ENCODE measurements around the gene CHRNA4.

CHRNA4 gene

DNA sequence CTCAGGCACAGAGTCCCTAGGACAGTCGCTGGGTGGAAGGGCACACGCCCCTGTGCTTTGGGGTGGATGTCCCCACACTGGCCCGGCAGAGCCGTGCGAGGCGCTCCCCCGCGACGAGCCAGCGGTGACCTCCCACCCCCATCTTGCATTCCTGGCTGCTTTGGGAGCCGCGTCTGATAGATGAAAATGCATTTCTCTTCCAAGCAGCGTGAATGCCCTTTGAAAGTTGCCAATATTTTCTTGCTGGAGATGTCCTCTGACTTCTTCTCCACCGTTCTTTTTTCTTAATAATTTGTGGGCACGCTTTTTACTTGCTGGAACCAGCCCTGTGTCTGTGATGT, 38.2 kb downstream of the CHRNA4 start:
- H3K27ac Mint-ChIP-seq = no peak overlapping the region

DNA sequence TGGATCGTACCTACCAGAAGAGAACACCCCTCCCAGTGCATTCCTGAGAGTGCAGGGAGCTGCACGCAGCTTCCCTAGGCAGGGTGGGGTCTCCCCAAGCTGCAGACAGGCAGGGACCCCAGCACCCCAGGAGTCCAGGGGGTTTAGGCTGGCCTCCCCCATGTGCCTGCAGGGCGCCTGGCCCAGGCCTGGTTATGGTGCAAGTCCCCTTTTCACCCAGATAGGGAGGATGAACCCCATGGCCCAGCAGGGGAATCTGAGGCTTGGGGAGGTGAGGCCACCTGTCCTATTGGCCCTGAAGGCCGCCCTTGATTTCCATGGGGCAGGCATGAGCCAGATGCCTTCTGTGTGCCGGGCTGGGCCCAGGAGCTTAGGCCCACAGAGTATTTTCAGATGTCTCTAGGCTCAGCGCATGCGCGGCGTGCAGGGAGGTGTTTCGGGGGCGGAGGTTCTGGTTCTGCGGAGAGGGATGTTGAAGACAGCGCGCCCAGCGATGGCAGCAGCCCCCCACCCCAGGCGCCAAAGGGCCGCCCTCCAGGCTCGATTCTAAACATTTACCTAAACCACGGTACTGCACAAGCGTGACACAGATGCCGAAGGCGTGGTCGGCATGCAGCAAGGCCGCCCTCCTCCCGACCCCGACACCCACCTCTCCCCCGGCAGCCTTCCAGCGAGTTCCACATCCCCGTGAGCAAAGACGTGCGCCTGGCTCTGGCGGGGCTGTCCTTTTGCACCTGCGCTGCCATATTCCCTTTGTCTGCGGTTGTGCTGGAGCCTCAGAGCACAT, 38.8 kb downstream of the CHRNA4 start:
- no peak overlapping the region for H3K4me3 Mint-ChIP-seq
- H3K27ac Mint-ChIP-seq = no peak overlapping the region
- peaks cover 2% of the 10 kb centered on the region for H3K27me3 Mint-ChIP-seq
- H3K4me1 Mint-ChIP-seq (ENCODE audit: low read depth) = no peaks in the 10 kb centered on the region
- H3K9me3 Mint-ChIP-seq (ENCODE audit: low read depth) = no peaks in the 10 kb centered on the region
- H3K36me3 Mint-ChIP-seq = no peaks in the 10 kb centered on the region

More for the DNA sequence above, 38.2 kb downstream of the CHRNA4 start:
- H3K4me1 Mint-ChIP-seq (ENCODE audit: low read depth) = no peaks in the 10 kb centered on the region
- H3K9me3 Mint-ChIP-seq (ENCODE audit: low read depth) = no peaks in the 10 kb centered on the region
- H3K4me3 Mint-ChIP-seq = no peak overlapping the region
- peaks cover 2% of the 10 kb centered on the region for H3K27me3 Mint-ChIP-seq
- H3K36me3 Mint-ChIP-seq = no peaks in the 10 kb centered on the region

DNA sequence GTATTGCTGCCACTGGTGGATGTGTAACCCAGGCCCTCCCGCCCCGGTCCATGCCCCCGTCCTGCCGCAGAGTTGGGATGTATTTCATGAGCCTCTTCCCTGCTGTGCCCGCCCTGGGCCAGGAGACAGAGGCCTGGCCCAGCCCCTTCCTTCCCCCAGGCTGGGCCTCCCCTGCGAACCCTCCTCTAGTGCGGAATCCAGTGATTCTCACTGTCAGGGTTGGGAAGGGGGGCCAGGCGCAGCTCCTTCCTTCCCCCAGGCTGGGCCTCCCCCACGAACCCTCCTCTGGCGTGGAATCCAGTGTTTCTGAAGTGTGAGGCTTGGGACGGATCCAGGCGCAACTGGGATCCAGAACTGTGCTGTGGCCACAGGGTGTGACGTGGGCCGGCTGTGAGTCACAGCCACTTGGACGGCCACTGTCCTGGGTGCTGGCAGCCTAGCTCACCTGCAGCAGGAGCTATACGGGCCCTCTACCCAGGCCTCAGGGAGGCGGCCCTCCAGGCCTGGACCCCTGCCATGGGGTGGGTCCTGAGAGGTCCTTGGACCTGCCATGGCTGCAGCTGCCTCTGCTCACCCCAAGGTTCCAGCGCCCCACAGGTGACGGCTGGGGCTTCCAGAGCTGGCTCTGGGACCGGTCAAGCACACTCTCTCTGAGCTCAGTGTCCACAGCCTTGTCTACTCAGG, 39.9 kb downstream of the CHRNA4 start:
- Mint-ChIP-seq H3K4me3 (no peak overlapping the region), H3K27ac (no peak overlapping the region), H3K27me3 (peaks cover 2% of the 10 kb centered on the region), H3K4me1 (ENCODE audit: low read depth) (no peaks in the 10 kb centered on the region), H3K36me3 (no peaks in the 10 kb centered on the region), H3K9me3 (ENCODE audit: low read depth) (no peaks in the 10 kb centered on the region)

DNA sequence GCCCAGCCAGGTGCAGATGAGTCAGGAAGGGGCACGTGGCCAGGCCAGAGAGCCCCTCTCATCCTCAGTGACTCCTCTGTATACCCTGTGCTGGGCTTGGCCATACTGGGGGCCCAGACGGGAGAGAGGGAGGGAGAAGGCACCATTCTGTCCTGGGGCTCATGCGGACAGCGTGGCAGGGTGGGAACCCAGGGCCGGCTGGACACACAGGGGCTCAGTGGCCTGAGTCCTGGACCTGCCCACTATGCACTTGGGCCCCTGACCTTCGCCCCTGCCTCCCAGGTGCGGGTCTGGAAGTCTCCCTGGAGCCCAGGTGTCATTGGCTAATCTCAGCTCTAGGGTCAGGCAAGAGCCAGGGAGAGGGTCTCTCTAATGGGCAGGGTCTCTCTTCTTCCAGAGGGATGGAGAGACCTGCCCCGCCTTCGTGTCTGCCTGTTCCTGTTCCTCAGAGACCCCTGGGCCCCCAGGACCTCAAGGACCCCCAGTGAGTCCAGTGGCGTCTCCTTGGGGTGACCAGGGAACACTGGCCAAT, 40.5 kb downstream of the CHRNA4 start:
- Mint-ChIP-seq H3K27me3 (peaks cover 2% of the 10 kb centered on the region), H3K36me3 (no peaks in the 10 kb centered on the region), H3K4me1 (ENCODE audit: low read depth) (no peaks in the 10 kb centered on the region), H3K27ac (no peak overlapping the region), H3K4me3 (no peak overlapping the region), H3K9me3 (ENCODE audit: low read depth) (no peaks in the 10 kb centered on the region)

DNA sequence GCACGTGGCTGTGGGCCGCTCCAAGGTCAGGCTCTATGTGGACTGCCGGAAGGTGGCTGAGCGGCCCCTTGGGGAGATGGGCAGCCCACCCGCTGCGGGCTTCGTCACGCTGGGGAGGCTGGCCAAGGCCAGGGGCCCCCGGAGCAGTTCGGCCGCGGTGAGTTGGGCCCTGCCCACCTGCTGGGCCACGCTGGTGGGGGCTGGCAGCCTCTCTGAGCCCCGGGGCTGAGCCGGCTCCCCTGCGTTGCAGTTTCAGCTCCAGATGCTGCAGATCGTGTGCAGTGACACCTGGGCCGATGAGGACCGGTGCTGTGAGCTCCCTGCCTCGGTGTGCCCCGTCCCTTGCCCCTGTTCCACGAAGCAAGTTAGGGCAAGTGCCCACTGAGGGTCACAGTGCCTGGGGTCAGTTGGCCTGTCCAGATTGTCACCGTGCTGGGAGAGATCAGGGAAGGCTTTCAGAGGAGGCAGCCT, 41.1 kb downstream of the CHRNA4 start:
- Mint-ChIP-seq H3K27me3 (peaks cover 2% of the 10 kb centered on the region), H3K36me3 (no peaks in the 10 kb centered on the region), H3K27ac (no peak overlapping the region), H3K9me3 (ENCODE audit: low read depth) (no peaks in the 10 kb centered on the region), H3K4me3 (no peak overlapping the region), H3K4me1 (ENCODE audit: low read depth) (no peaks in the 10 kb centered on the region)

DNA sequence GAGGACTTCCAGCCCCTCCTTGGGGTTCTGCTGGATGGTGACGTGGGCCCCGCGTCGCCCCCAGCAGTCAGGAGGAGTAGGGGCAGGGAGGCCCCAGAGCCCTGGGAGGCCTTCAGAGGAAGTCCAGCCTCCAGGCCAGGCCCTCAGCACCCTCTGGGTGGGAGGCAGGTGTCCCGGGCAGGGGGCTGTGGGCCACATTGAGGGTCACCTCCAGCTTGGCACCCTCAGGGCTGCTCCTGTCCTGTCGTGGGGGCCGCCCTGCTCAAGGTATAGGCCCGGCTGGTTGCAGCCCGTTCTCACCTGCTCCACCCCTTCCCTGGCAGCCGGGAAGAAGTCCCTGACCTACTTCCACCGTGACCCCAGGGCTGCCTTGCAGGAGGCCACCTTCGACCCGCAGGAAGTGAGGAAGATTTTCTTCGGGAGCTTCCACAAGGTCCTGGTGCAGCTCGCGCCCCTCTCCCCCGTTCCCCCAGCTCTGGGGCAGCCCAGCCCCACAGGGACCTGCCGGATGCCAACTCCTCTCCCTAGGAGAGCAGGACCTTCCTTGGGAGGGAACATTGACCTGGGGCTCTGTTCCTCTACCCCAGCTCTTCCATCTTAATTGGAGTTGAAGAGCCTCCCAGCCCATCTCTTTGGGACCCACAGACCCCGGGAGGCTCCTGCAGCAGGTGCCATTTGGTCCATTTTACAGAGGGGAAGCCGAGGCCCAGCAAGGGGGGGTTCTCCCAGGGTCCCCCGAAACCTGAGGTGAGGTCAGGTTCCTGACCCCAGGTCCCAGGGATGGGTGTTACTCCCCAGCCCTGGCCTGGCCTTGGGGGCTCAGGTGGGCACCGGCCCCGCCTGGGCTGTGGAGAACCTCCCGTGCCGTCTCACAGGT, 41.7 kb downstream of the CHRNA4 start:
- no peaks in the 10 kb centered on the region for H3K9me3 Mint-ChIP-seq (ENCODE audit: low read depth)
- no peaks in the 10 kb centered on the region for H3K4me1 Mint-ChIP-seq (ENCODE audit: low read depth)
- H3K27ac Mint-ChIP-seq = no peak overlapping the region
- peaks cover 2% of the 10 kb centered on the region for H3K27me3 Mint-ChIP-seq
- H3K36me3 Mint-ChIP-seq = no peaks in the 10 kb centered on the region
- no peak overlapping the region for H3K4me3 Mint-ChIP-seq

DNA sequence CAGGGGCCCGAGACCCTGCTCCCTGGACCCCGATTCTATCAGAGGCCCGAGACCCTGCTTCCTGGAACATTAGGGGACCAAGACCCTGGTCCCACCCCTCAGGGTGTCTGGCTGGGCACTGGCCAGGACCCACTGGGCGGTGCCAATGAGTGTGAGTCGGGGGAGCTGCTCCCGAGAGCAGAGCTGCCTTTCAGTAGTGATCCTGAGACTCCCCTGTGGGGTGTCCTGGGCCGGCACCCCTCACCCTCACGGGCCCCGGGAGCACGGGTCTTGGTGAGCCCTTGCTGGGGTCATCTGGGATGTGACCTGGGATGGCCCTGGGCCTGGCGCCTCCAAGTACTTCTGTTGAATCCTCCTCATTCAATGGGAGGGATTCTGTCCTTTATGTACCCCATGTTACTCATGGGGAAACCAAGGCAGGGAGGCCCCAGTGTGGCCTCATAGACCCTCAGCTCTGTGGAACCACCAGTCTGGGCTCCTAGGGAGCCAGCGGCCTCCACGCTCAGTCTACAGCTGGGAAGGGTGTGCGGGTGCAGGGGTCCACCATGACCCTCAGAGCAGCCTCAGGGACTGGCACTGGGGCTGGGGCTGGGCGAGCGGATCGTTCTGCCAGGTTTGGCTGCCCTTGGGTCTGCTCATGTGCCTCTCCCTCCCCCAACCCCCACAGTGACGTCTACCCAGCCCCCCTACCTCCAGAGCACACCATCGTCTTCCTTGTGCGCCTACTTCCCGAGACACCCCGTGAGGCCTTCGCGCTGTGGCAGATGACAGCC, 42.6 kb downstream of the CHRNA4 start:
- no peaks in the 10 kb centered on the region for H3K36me3 Mint-ChIP-seq
- H3K27me3 Mint-ChIP-seq = peaks cover 2% of the 10 kb centered on the region
- no peak overlapping the region for H3K4me3 Mint-ChIP-seq
- H3K9me3 Mint-ChIP-seq (ENCODE audit: low read depth) = no peaks in the 10 kb centered on the region
- no peak overlapping the region for H3K27ac Mint-ChIP-seq
- H3K4me1 Mint-ChIP-seq (ENCODE audit: low read depth) = no peaks in the 10 kb centered on the region

DNA sequence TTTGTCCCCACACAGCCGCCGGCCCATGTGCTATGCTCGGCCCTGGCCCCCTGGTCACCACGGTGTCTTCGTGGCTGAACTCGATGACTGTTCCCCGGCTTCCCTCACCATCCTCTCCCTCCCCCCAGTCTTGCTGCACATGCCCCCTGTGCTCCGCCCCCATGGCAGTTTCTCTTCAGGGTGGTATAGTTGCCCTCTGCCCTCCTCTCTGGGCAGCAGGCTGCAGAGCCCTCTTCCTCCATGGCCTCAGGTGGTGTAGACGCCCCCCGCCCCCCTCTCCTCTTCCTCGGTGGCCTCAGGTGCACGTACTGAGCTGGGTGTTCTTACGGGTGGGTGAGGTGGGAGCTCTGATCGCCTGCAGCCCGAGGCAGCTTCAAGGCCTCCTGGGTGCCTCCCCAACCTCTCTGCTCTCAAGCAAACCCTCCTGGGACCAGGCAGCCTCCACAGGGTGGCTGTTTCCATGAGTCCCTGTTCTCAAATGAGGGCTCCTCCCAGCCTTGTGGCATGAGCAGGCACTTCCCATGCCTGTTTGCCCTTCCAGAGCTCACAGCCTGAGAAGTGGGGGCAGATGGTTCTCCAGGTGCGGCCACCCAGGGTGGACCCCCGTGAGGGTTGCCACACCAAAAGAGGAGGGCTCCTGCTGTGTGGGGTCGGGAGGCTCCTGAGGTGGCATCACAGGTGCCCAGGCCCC, 43.4 kb downstream of the CHRNA4 start:
- Mint-ChIP-seq H3K27ac (no peak overlapping the region), H3K36me3 (no peaks in the 10 kb centered on the region), H3K27me3 (no peaks in the 10 kb centered on the region), H3K4me3 (no peak overlapping the region), H3K9me3 (ENCODE audit: low read depth) (no peaks in the 10 kb centered on the region), H3K4me1 (ENCODE audit: low read depth) (no peaks in the 10 kb centered on the region)

DNA sequence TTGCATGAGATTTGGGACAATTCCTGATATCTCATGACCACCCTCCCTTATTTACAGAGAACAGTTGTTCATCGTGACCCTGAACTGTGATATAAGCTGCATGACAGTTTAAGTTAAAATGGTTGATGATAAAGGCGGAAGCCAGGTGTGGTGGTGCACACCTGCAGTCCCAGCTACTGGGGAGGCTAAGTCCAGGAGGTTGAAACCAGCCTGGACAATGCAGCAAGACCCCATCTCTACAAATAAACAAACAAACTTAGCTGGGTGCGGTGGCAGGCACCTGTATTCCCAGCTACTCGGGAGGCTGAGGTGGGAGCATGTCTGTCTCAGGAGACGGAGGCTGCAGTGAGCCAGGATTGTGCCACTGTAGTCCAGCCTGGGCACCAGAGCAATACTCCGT, 44.1 kb downstream of the CHRNA4 start:
- Mint-ChIP-seq H3K27ac (no peak overlapping the region), H3K4me1 (ENCODE audit: low read depth) (no peaks in the 10 kb centered on the region), H3K9me3 (ENCODE audit: low read depth) (no peaks in the 10 kb centered on the region), H3K4me3 (no peak overlapping the region), H3K36me3 (no peaks in the 10 kb centered on the region), H3K27me3 (no peaks in the 10 kb centered on the region)

DNA sequence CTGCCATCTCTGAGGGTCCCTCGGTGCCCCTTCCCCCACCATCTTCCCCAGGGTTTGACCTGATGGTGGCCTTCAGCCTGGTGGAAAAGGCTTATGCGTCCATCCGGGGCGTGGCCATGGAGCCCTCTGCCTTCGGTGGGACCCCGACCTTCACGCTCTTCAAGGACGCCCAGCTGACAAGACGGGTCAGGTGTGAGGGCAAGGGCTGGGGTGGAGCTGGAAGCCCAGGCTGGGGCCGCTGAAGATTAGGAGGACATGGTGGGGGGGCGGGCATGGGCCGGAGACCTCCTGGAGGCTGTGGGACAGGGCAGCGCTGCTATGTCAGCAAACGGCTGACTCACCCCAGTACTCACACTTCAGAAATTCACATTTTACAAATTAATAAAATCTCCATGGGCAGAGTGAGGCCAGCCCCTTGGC, 44.6 kb downstream of the CHRNA4 start:
- no peaks in the 10 kb centered on the region for H3K36me3 Mint-ChIP-seq
- no peak overlapping the region for H3K27ac Mint-ChIP-seq
- H3K4me1 Mint-ChIP-seq (ENCODE audit: low read depth) = no peaks in the 10 kb centered on the region
- no peak overlapping the region for H3K4me3 Mint-ChIP-seq
- H3K9me3 Mint-ChIP-seq (ENCODE audit: low read depth) = no peaks in the 10 kb centered on the region
- H3K27me3 Mint-ChIP-seq = no peaks in the 10 kb centered on the region

DNA sequence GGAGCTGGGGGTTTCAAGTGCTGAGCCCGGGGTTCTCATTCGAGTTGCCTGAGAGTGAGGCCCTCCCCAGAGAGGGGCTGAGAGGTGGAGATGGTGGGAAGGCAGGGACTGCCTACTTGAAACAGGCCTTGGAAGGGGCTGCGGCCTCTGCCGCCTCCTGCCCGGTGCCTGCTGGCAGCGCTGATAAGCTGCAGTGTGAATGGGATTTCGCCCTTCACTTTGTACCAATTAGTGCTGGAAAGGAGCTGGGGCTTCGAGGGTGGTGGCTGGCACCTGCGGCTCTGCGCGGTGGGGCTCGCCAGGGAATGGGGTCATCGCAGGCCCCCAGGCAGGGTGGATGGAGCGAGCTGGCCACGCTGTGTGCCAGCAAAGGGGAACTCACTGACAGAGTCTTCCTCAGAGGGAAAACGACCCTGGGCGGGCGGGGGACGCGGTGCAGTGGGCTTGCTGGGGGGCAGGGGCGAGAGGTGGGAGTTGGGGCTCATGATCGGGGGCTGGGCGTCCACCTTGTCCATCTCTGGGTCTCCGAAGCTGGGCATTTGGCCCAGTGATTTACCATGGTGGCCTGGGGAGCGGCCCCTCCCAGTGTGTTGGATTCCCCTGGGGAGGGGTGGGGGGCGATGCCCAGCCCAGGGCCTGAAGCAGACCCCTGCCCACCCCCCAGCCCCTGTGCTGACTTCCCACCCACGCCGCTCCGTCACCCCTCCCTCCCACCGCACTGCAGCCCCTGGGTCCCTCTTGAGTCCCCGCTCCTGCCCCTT, 45.2 kb downstream of the CHRNA4 start:
- Mint-ChIP-seq H3K27me3 (no peaks in the 10 kb centered on the region), H3K36me3 (no peaks in the 10 kb centered on the region), H3K27ac (no peak overlapping the region), H3K4me3 (no peak overlapping the region), H3K9me3 (ENCODE audit: low read depth) (no peaks in the 10 kb centered on the region), H3K4me1 (ENCODE audit: low read depth) (no peaks in the 10 kb centered on the region)

DNA sequence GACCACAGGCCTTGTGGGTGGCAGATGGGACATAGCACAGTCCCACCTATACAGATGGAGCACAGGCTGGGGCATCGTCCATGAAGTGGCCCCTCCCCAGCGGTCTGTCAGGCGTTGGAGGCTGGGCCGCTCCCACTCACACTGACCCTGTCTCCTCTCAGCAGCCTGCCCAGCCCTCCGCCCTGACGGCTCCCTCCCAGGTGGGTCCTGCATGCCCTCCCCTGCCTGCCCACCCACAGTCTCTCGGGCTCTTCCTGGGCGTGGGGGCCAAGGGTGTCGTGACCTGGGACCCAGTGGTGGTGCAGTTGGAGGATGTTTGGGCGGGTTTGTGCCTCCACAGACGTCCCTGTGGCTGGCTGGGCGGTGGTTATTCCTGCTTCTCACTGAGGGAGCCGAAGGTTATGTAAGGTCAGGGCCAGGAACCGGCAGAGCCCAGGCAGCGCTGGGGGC, 45.9 kb downstream of the CHRNA4 start:
- no peak overlapping the region for H3K27ac Mint-ChIP-seq
- no peaks in the 10 kb centered on the region for H3K9me3 Mint-ChIP-seq (ENCODE audit: low read depth)
- no peaks in the 10 kb centered on the region for H3K4me1 Mint-ChIP-seq (ENCODE audit: low read depth)
- H3K36me3 Mint-ChIP-seq = no peaks in the 10 kb centered on the region
- H3K4me3 Mint-ChIP-seq = no peak overlapping the region
- H3K27me3 Mint-ChIP-seq = no peaks in the 10 kb centered on the region

DNA sequence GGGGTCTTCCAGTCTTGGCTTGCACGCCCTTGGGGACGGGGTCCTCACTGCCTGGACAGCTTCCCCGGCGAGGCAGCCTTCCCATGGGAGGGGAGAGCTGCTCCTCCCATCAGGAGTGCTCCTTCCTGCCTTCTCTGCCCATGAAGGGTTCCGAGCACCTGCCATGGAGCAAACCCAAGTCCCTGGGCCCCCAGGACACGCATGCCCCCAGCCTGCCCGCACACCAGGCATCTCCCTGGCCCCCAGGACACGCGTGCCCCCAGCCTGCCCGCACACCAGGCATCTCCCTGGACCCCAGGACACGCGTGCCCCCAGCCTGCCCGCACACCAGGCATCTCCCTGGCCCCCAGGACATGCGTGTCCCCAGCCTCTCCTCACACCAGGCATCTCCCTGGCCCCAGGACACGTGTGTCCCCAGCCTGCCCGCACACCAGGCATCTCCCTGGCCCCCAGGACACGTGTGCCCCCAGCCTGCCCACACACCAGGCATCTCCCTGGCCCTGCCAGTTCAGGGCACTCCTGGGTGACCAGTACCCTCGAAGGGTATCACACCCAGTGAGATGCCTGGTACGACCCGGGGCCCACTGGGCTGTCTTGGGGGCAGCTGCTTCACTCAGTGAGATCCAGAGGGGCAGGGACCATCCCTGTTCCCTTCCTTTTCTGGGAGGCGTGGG, 46.4 kb downstream of the CHRNA4 start:
- Mint-ChIP-seq H3K27ac (no peak overlapping the region), H3K27me3 (no peaks in the 10 kb centered on the region)

More for the DNA sequence above, 46.4 kb downstream of the CHRNA4 start:
- no peaks in the 10 kb centered on the region for H3K36me3 Mint-ChIP-seq
- H3K4me1 Mint-ChIP-seq (ENCODE audit: low read depth) = no peaks in the 10 kb centered on the region
- no peak overlapping the region for H3K4me3 Mint-ChIP-seq
- no peaks in the 10 kb centered on the region for H3K9me3 Mint-ChIP-seq (ENCODE audit: low read depth)
